Stimulated activated CD4-positive, alpha-beta T cell treated with anti-CD3 and anti-CD28 coated beads, TNF-alpha, amount 100 ng/mL, for 48 hours (primary cell): ENCODE data around the gene MB21D2.

ENCODE experiments used
- DNase-seq, 3 donors: peaks; one replicate each; pipeline ENCODE4 v3.0.0-alpha.2; 2020; ENCODE audit warnings: low read depth in 3 of 3

The MB21D2 gene

DNA sequence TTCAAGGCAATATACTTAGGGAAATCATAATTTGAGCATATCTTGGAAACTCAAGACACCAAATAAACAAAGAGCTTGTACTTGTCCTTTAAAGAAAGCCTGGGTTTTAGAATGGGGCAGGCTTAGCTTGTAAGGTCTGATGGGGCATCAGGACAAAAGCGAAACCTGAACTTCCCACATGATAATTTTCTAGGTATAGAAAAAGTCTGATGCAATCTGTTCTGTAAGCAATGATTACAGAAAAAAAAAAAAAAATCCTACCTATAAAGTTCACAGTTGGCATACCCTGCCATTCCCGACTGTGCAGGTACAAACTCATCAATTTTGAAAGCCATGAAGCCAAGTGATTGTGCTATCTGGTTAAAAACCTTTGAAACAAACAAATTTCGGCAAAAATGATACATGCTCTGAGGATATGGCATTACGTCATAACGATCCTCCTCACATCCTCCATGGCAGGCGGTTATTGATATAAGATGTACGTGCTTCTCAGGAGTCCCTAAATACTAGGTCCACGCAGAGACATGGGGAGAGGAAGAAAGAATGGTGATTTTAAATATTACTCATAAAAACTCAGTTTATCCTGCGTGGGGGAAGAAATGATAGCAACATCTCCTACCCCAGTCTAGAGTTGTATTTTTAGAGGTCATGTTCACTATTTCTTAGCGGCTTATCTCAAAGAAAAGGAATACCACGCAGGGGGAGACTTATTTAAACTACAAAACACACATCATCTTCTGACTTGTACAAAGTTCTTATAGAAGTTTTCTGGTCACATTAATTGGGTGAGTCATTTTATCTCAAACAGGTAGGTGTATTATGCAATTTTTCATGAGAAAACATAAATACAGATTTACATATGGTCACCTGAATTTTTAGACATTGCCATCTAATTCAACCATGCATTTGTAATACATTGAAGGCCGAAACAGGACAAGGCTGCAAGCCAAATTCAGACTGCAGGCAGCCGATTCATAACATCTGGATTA is 27.0 kb downstream of the MB21D2 start:
- DNase-seq: no peak

- no peak for DNase-seq
Observed at GRCh38 chr3:192889679-192890078, 28.0 kb downstream of the MB21D2 start.

DNA sequence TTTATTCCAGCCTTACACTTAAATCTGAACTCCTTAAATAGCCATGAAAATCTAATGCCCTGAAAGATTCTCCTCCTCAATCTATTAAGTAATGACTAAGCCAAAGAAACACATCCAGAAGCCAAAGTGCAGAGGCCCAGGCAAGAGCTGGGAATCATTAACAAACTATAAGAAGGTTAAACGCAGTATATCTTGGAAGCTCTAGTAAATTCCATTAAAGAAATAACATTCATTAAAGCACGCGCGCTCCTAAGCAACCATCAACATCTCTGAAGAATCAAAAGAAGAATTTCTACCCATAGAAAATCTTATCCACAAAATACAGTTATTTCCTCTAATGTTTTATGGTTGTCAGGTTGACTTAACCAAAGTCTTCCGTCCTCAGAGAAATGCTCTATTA is 29.5 kb downstream of the MB21D2 start:
- DNase-seq: no peak

- no peak for DNase-seq
Observed at GRCh38 chr3:192887701-192888100, 30.0 kb downstream of the MB21D2 start.

- DNase-seq: no peak
Observed at GRCh38 chr3:192887047-192887446, 30.6 kb downstream of the MB21D2 start.

DNA sequence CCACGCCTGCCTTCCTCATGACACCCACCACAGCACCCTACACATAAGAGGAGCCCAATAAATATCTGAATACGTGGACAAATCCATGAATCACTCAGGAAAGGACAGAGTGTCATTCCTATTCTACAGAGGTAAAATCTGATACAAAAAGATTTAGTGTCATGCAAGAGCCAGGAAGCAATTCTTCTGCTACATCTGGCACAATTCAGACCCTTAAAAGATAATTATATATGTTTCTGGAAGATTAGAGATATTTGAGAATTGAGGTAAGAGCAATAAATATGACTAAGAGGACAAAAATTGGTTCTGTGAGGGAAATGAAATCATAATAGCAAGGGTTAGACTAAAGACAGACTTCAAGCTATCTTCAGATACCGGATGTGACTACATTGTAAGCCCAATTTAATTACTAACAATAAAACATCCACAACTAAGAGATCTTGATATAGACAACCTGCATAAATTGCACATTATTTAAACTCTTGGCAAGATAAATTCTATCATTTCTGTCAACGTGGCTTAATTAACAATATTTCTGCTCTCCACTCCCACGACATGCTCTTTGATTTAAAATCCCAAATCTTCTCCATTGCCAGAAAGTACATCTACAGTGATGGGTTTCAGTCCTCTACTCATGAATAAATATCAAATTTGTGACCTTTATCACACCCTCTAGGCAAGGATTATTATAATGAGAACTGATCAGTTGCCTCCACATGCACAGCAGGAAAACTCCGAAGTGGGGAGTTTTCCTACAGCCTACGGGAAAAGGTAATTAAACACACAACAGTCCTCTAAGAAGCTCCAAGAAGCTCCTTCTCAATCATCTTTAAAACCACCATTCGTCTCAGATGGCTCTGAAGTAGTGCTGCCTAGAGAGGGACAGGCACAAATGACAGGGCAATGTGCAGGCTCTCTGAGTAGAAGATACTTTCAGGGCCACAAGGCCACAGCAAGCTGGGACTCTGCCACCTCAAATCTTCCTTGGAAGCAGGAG is 32.6 kb downstream of the MB21D2 start:
- DNase-seq: no peak

DNA sequence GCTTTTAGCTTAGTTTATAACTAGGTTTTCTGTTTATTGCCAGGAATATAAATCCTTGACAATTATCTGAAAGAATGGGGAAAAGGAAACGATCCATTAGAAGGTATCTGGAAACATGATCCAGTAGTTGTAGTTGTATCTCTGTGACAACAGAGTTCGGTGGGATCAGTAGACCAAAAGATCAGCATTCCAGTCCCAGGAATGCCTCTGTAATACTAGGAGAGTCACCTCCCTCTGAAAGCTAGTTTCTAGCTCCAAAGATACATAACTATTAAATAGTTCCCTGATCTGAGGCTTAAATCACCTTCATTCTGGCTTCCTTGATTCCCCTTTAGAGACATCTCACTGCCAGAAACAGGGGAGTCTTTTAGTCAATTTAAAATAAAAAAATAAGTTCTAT is 34.1 kb downstream of the MB21D2 start:
- no peak for DNase-seq

DNA sequence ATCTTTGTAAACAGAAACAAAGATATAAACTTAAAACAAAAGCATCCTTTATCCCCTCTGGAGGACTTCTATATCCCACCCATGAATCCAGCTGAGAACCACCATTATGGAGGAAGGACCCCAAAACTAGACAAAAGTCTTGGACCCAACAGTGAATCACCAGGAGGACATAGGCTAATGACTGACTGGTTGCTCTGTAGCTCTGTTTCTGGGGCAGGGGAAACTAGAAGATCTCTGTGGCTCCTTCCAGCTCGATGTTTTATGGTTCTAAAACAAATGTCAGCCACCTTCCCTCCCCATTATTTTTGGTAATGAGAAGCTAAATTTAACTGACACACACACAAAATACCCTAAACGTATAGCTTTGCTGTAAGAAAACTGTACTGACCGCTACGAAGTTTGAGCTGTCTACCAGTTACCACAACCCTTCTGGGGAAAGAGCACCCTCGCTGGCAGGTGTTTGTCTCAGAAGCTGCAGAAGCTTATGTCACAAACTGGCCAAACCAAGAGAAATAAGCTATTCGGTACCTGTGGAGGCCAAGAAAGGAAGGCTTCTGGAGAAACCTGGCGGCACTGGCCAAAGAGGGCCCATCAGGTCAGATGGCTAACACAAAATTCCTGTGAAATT is 36.4 kb downstream of the MB21D2 start:
- DNase-seq: no peak

DNA sequence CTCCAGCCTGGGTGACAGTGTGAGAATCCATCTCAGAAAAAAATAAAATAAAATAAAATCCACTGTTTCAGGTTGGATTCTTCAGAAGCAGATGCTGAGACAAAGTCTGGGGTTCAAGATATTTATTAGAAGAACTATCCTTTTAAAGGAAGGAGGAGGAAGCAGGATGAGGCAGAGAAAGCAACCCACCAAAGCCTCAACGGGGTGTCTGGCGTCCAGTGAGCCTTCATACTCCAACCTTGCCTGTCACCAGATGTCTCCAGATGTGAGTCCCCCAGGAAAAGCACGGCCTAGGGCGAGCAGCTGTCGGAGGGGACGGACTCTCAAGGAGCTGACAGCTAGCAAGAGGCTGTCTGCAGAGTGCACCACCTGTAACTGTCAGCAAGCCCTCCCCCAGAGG is 37.3 kb downstream of the MB21D2 start:
- DNase-seq: no peak

DNA sequence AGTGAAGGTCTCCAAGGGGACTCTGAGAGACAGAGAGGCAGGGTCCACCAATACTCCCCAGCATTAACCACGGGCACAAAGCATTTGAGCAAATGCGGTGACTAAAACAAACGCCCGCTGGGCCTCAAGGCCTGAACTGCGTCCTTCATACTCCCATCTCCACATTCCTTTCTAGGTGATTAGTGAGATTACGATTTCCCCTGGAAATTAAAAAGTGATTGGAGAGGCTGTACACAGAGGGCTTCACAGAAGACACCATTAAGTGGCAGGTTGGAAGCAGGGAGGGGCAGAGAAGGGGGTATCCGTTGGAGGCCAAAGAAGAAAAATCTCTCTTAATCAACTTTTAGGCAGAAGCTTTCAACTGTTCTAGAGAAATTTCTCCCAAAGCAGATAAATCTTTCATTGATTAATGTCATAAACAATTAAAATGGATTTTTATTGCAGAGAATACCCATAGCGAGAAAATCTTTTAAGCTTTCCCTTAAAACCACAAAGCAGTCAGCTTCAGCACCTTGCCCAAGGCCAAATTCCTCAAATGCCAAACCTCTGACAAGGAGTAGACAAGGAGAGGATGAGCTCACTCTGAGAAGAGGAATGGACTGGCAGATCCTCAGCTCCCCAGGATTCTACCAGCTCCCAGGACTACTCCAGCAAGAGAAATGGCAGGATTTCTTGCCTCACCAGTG is 38.2 kb downstream of the MB21D2 start:
- DNase-seq: no peak

DNA sequence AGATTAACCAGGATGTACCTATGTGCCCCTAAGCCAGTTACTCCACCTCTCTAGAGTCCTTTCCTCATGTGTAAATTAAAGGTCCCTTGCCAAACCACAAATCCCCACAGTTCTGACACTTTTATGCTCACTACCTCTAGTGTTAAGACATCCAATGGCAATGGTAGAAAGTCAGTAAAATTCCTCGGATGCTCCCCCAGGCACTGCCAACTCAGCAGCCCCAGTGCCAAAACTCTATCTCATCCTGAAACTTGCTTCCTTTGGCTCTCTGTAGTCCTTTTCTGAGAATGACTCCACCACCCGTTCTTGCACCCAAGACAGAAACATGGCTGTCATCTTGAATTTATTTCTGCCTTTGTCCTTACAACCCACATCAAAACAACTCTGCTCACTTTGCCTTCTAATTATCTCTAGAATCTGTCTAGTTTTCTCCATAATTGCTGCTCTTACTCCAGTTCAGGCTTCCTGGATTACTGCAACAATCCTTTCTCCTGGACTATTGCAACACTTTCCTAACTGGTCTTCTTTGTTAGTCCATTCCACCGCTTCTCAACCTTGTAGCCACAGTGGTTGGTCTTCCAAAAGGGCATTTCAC is 41.6 kb downstream of the MB21D2 start:
- DNase-seq: no peak

GRCh38 chr3:192870822-192871221 is 46.8 kb downstream of the MB21D2 start:
- DNase-seq: no peak

GRCh38 chr3:192869131-192870031 is 48.3 kb downstream of the MB21D2 start:
- no peak for DNase-seq

DNA sequence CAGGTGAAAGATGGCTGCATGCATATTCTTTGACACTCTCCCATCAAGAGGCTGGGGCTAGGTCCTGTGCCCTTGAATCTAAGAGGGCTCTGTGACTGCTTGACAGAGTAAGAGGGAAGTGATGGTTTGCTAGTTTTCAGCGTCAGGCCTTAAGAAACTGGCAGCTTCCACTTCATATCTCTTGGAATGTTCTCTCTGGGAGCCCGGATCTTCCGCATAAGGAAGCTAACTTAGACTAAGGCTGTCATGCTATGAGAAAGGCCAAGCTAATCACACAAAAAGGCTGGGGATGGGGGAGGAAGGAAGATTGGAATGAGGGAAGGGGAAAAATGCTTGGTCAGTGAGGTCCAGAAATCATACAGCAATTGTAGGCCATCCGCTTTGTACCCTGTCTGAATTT is 50.0 kb downstream of the MB21D2 start:
- no peak for DNase-seq

DNA sequence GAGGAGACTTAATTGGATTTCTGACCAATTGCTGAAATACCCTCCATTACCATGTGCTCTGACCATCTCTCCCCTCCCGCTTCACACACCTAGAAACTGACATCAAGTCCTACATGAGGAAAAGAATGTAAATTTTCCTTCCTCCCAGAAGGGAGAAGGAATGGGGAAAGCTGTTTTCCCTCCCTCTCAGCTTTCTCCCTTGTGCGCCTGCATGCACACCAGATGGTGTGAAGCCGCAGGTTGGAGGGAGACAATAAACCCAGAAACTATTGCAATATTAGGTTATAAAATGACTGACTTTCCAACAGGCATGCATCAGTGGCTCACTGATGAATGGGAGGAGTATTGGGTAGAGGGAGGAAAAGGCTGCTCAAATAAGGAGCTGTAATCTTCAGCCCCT is 50.9 kb downstream of the MB21D2 start:
- DNase-seq: no peak

- DNase-seq: no peak
Observed at GRCh38 chr3:192864941-192865340, 52.7 kb downstream of the MB21D2 start.

- DNase-seq: no peak
Observed at GRCh38 chr3:192863091-192863420, 54.6 kb downstream of the MB21D2 start.

GRCh38 chr3:192862408-192863090 is 55.1 kb downstream of the MB21D2 start:
- DNase-seq: no peak

DNA sequence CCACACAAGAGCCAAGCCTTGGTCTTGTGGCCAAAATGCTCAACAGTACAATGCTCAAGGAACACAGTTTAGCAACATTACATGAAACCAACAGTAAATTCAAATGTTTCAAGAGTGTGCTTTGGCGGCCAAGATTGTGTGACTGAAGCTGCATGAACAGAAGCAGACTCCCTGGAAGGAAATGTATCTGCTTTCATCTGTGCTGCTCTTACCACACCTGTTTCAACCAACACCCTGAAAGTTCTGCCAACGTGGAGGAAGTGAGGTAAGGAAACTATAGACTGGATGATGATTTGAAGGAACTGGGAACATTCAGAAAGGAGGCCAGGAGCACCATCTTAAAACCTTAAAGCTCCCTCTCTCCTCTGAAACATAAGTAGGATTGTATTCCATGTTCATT is 55.7 kb downstream of the MB21D2 start:
- no peak for DNase-seq
